WERI-Rb-1 (cell line): ENCODE results near the gene GPR65.

Experiments
- DNase-seq: peaks from one replicate; pipeline ENCODE4 v3.0.0-alpha.2; 2020
- H3K27ac ChIP-seq: fragments of 250-450 bp; sonication (Bioruptor Pico); 2 replicates; pipeline ENCODE4 v1.5.1; 2020; ENCODE audit warnings: mild to moderate bottlenecking, moderate library complexity
- H3K27me3 ChIP-seq: fragments of 250-450 bp; sonication (Bioruptor Pico); 2 replicates; pipeline ENCODE4 v1.5.1; 2021; ENCODE audit warnings: mild to moderate bottlenecking, low read depth, moderate library complexity; ENCODE audit not compliant: insufficient read depth, severe bottlenecking
- H3K36me3 ChIP-seq: fragments of 250-450 bp; sonication (Bioruptor Pico); 2 replicates; pipeline ENCODE4 v1.5.1; 2020; ENCODE audit warnings: mild to moderate bottlenecking, moderate library complexity
- H3K4me3 ChIP-seq: 2 replicates; pipeline ENCODE4 v1.5.1; 2011; ENCODE audit warnings: low read depth, mild to moderate bottlenecking, control low read depth, low read length
- H3K9me3 ChIP-seq: fragments of 250-450 bp; sonication (Bioruptor Pico); 2 replicates; pipeline ENCODE4 v1.5.1; 2021; ENCODE audit warnings: mild to moderate bottlenecking, moderate library complexity; ENCODE audit not compliant: severe bottlenecking
- CTCF ChIP-seq: IDR thresholded peaks from 2 replicates; pipeline ENCODE4 v1.5.1; 2011; ENCODE audit warnings: low read depth, mild to moderate bottlenecking, control low read depth, inconsistent platforms, low read length

Gene GPR65

GRCh38 chr14:87990682-87991081 is 14.3 kb upstream of the GPR65 start:
- no peak for TF ChIP-seq CTCF
- H3K9me3 ChIP-seq = peaks cover 7% of the 10 kb centered on the region
- H3K4me3 ChIP-seq = no peak overlapping the region
- no peaks in the 10 kb centered on the region for H3K27me3 ChIP-seq
- H3K27ac ChIP-seq = no peak overlapping the region
- H3K36me3 ChIP-seq = no peaks in the 10 kb centered on the region
- DNase-seq = no peak

- Histone ChIP-seq H3K4me3 (peak overlapping the region; percentile 61), H3K9me3 (peaks cover 7% of the 10 kb centered on the region), H3K36me3 (no peaks in the 10 kb centered on the region), H3K27me3 (no peaks in the 10 kb centered on the region), H3K27ac (peak overlapping the region; percentile 79)
- DNase-seq = no peak
- TF ChIP-seq CTCF = no peak
Measured at GRCh38 chr14:87992346-87992717, 12.6 kb upstream of the GPR65 start.

- Histone ChIP-seq H3K27me3 (no peaks in the 10 kb centered on the region), H3K36me3 (no peaks in the 10 kb centered on the region), H3K9me3 (peaks cover 7% of the 10 kb centered on the region), H3K4me3 (peak within 1 kb of the TSS; percentile 61), H3K27ac (peak within 1 kb of the TSS; percentile 79)
- TF ChIP-seq CTCF = no peak
- peak; percentile 94 for DNase-seq
Measured at GRCh38 chr14:87992718-87993628, 12.0 kb upstream of the GPR65 start, which contains the start of gene GALC. TSS of gene GALC (minus strand) at chr14:87993182. CDS start at chr14:87993164, 18 bp downstream.

GRCh38 chr14:87994974-87995373 is 10.0 kb upstream of the GPR65 start:
- no peaks in the 10 kb centered on the region for H3K27me3 ChIP-seq
- no peak overlapping the region for H3K4me3 ChIP-seq
- no peak for TF ChIP-seq CTCF
- no peak for DNase-seq
- peaks cover 7% of the 10 kb centered on the region for H3K9me3 ChIP-seq
- no peak overlapping the region for H3K27ac ChIP-seq
- H3K36me3 ChIP-seq = no peaks in the 10 kb centered on the region

GRCh38 chr14:87995500-87996290 is 9.2 kb upstream of the GPR65 start:
- H3K4me3 ChIP-seq = no peak overlapping the region
- no peak overlapping the region for H3K27ac ChIP-seq

More at GRCh38 chr14:87995500-87996290, 9.2 kb upstream of the GPR65 start:
- peaks cover 7% of the 10 kb centered on the region for H3K9me3 ChIP-seq
- no peaks in the 10 kb centered on the region for H3K36me3 ChIP-seq
- no peak for DNase-seq
- no peaks in the 10 kb centered on the region for H3K27me3 ChIP-seq
- no peak for TF ChIP-seq CTCF
